Activated CD4-positive, alpha-beta T cell treated with anti-CD3 and anti-CD28 coated beads for 4 hours (primary cell): ENCODE results near the gene HMGB4.

ENCODE experiments used
- DNase-seq, 2 donors: peaks; one replicate each; pipeline ENCODE4 v3.0.0-alpha.2; 2020

HMGB4 gene, protein sequence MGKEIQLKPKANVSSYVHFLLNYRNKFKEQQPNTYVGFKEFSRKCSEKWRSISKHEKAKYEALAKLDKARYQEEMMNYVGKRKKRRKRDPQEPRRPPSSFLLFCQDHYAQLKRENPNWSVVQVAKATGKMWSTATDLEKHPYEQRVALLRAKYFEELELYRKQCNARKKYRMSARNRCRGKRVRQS

DNA sequence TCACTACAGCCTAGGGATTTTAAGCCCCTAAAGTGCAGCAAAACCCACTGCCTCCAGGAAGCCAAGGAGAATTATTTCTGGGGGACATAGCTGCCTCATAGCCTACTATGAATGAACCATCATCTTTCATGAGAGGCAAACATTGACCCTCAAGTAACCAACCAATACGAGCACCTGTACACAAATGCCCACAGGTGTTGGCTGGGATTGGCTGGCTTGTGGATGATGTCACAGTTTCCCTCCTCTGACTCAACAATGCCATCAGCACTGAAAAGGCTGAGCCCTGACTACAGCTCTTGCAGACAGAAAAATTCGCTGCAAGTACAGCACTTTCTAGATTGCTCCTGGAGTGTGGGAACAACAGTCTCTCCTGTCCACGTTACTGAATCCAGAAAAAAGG is at the start of gene HMGB4:
TSS of gene HMGB4 (plus strand) at position 301 of the 400 bp plus-strand sequence. CDS start 113 bp downstream, outside the sequence.
- DNase-seq: no peak

DNA sequence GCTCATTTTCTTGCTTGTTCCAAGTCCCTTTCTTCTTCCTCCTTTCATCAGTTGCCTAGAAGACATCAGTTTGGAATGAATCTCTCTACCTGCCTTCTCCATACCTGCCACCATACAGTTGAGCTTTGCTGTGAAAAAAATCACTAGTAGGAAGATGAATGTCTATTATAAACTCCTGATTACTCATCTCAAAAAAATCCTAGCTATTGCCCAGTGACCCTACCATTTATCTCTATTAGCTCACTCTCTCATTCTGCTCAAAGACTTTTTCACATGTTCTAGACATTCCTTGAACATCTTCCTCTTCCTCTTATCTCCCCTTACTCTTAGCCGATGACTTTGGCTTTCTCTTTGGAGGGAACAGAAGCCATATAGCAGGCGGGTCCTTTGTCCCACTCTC is 49.7 kb upstream of the HMGB4 start:
- no peak for DNase-seq

DNA sequence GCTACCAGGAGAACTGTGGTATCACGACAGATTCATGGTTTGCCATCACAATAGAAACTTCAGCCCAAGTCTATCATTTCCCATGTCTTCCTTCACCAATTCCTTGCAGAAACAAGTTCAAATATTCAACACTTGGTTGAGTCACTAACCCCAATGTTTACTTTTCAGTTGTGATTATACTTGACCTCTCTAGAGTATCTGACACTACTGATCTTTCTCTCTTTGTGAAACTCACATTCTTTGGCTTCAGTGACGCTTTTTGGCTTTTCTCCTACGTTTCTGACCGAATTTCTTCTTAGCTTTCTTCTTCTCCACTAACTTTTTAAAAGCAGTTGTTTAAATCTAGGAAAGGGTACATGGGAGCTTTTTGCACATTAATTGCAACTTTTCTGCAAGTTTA is 48.8 kb upstream of the HMGB4 start:
- no peak for DNase-seq

DNA sequence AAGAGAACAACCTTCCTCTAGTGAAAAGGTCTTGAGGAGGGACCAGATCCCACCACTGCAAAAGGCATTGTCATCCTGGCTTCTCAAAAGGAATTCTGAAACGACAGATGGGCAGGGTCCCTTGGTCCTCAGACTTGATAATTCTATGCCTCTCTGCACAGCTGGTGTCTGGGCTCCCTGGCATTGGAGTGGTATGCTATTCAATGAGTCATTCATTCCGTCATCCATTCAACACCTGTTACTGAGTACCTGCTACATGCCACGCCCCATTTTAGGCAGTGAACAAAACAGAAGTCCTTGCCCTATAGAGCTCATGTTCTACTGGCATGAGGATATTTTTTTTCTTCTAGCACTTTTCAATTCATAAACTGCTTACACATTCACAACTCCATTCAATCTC is 45.8 kb upstream of the HMGB4 start:
- no peak for DNase-seq

DNA sequence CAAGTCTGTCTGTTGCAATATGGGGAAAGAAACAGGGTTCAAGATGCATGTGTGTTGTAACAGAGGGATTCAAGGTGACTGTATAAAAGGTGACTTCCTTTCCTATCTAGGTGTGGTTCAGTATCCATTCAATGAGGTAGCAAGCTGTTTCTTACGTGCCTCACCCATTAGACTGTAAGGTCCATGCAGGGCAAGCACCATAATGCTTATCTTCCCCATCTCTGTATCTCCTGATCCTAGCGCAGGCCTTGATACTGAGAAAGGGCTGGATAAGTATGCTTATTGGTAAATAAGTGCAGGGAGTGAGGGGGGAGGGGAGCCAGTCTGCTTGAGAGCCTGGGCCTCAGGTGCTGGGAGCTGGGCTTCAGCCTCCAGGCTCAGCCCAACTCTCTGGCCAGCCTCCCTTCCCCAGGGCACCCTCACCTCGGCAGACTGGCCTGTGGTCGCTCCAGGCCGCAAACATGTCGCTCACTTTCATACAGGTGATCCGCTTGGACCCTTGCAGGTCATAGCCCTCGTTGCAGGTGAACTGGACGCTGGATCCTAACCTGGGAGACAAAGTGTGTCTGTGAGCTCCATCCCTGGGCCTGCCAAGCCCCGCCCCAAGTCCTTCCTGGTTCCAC is 44.5 kb upstream of the HMGB4 start:
- DNase-seq: no peak

DNA sequence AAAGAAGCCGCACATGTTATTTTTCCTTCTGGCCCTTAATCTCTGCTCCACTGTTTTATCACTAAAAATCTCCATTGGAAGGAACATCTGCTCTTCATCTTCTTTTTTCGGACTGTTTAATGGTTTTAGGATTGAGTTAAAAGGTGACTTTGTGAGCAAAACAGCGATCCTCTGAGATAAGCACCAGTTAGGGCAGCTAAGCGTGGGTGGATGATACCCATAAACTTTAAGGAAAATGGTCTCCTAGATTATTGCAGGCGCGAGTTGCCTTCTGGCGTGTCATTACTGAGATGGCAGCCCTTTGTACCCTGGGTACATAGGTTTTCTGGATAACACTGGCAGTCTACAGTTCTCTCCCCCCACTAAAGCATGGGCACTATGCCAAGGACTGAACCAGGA is 44.0 kb upstream of the HMGB4 start:
- DNase-seq: no peak

DNA sequence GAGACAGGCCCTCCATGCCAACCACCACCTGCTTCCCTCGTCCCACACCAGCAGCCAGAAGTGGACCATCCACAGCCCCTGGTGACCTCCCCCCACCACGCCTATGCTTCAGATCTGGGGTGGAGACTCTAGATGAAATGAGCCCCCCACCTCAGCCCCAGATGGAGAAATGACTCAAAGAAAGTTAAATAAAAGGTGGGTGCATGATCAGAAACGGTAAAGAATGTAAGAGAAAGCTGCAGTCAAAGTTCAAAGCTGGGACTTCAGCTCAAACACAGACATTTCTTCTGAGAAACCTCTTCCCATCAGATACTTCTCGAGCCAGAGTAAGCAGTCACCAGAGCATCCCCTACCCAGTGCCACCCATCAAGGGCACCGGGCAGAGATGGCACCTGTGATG is 43.1 kb upstream of the HMGB4 start:
- DNase-seq: no peak

DNA sequence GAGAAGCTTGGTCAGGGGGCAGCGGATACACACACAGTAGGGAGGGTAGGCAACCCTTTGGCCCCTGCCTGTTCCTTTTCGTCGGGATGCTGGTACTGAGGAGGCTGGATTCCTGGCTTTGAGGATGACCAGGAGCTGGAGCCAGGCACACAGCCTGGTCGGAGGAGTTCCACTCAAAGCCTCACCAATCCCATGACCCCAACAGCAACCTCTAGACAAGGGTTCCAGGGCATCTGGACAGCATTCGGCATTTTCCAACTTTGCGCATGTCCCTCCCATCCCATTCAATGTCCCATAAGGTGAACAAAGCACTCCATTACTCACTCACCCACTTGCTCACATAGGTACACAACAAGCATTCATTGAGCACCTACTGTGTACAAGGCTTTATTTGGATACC is 42.6 kb upstream of the HMGB4 start:
- no peak for DNase-seq

DNA sequence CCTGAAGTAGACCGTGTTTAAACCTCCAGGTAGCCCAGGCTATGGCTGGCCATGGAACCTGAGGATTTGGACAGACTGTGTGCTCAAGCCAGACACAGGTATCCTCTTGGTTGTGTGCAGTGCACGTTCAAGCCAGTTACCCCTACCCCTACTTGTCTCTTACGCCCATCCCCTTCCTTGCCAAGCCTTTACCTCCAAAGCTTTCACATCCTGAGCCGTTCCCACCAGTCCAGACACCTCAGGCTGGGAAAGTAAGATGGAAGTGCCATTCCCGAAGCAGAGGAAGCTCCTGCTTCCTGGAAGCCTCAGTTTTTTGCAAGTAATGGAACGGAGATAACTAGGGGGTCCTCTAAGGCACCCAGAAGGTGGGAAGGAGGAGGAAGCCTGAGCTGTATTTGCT is 41.5 kb upstream of the HMGB4 start:
- DNase-seq: no peak

DNA sequence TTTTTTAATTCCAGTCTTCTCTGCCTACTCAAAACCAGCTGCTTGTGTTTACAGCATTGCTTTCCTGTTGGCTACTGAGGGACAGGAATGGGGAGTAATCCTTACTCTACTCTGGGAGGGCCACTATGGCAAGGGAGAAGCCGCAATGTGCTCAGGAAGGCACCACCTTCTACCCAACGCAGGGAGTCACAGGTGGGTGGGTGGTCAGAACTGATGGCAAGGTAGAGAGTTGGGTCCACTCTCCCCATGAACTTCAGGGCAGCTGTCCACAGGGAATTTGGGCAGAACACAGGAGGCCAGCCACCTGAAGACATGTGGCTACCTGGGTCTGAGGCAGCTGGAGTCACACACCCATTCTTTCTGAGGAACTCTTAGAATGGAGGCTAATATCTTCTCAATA is 40.5 kb upstream of the HMGB4 start:
- DNase-seq: no peak

DNA sequence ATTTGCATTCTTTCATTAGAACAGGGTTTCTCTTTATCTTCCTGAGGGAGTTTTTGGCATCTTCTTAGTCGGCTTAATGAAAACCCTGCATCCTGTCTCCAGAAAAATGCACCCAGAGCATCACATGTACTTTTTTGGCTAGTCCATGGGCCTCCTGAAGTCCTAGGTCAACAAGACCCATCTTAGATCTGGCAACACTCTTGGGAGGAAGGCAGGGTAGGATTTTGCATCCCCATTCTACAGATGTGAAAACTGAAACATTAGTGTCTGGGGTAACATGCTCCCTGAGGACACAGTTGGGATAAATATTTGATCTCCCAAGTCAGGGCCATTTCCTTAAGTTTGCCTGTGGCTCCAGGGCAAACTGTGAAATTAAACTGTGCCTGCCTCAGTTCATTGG is 40.0 kb upstream of the HMGB4 start:
- no peak for DNase-seq

DNA sequence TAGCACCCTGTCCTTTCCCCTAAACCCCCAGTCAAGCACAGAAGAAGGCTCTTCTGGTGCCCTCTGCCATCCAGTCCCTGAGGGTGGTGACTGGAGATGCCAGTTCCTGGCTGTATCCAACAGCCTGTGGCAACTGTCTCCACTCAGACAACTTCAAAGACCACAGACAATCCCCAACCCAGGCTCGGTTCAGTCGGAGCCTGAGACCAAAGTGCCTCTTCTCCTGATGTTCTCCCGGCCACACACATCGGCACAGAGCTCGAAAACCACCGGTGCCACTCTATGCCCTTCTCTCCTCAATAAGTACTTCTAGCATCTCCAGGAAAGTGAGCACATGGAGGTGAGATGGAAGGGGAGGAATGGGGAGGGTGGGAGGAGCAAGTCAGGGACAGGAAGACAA is 39.6 kb upstream of the HMGB4 start:
- no peak for DNase-seq

DNA sequence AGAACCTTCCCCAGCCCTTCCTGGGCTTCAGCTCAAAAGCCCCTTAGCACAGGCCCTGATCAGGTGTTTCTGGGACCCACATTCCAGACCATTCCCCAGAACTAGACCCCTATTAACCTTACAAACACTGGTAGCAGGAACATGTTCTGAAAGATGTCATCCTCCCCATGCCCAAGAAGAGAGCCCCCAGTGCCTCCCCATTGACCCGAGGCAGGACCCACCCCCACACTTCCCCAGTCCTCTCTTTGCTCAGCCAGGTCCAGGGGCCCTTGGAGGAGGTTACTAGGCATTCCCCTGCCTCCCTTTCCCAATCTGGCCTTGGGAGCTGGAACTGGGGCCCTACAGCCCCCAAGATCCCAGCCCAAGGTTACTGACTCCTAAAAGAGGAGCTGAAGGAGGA is 38.9 kb upstream of the HMGB4 start:
- no peak for DNase-seq

DNA sequence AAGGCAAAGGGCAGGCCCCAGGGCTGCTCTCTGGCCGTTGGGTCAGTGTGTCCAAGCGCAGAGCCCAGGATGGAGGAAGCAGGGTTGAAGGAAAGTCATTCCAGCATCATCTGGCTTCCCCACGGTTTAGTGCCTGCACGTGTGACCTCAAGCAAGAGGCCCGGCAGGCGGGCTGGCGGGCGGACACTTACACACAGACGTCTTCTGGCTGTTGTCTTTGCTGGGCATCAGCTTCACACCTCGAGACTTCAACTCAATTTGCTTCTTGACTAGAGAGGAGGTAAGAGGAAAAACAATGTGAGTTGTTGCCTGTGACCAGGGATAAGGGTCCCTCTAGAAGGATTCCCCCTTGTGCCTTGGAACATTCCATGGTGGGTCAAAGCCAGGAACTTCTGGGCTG is 38.4 kb upstream of the HMGB4 start:
- DNase-seq: no peak

DNA sequence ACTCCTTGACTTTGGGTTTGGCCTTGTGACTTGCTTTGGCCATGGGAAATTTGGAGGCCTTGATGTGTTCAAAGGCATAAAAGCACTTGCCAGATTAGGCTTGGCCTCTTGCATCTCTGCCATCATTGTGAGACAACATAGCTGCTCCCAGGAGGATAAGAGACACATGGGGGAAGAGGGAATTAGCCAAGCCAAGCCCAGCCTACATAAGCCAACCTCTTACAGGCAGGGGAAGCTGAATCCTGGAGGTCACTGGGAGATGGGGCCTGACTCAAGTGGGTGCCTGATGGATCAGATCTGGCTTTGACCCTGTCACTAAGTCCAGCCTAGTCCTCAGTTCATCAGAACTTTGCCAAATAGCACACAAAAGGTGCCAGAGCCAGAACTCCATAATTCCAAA is 37.6 kb upstream of the HMGB4 start:
- DNase-seq: no peak

DNA sequence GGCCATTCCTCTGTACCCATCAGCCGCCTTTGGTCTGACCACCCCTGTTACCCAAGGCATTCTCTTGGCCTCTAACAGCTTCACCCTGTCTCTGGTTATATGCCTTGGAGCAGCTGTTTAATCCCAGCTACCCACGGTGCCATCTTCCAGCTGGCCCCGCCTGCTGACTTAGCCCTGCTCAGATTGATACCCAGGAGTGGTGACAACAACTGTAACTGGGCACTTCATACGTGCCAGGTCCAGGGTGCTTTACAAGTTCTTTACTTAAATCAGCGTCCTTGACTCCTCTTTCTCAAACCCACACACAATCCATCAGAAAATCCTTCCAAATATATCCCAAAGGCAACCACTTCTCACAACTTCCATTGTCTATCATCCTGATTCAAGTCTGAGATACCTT is 37.2 kb upstream of the HMGB4 start:
- DNase-seq: no peak

DNA sequence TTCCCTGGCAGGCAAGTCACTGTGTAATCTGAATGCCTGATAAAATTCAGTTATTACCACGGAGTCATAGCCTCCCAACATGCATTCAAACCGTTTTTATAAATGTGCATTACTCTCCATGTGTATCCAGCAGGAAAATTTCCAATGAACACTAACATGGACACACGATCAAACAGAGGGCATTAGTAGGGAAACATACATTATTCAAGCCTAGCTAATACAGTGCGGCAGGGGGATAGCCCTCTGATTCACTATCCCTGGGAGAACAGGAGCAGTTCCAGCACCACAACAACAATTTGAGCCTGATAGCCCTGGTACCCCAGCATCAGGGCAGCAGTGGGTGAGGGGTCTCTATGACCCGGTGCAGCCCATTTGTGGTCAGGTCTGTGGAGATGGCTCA is 35.8 kb upstream of the HMGB4 start:
- no peak for DNase-seq

DNA sequence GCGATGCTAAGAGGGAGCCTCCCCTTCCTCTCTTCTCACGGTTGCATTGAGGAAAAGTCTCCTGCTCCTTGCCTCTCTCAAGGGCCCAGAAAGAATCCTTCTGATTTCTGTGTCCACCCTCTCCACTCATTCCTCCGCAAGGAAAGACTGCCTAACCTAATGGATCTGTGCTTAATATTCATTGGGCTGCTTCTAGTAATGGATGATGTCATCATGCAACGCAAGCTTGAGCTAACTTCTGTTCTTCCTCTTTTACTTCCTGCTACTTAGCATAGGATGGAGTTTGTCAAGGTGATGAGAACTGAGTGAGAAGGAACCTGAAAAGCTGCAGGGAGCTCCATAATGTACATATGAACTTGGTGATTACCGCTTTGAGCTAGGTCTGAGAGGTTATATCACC is 35.2 kb upstream of the HMGB4 start:
- DNase-seq: no peak

DNA sequence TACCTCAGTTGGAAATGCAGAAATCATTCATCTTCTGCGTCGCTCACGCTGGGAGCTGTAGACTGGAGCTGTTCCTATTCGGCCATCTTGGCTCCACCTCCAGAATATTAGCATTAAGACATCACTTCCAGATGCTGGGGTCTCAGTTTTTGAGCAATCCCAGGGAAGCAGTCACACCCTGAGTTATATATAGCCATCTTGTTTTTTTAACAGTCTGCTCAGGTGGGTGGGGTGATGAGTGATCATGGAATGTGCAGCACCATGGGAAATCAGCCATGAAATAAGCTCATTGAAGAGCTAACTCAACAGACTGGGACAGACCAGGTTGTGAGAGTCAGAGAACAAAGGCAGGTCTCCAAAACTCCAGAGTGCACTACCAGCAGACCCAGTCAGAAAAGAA is 27.0 kb upstream of the HMGB4 start:
- DNase-seq: no peak

DNA sequence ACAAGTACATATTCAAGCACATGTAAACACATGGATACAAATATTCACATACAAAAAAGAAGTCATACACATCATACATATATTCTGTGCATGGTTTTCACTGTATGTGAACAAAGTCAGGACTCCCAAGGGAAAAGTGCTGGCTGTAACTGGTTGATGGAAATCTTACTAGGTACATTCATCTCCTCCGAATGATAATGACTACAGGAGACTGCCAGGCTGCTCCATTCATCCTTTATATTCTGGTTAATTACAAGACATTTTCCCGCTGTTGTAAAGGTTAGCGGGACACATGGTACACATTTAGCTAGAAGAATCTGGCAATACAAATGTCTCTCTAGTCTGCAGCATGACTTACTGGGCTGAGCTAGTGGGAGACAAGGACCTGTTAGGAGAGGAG is 26.2 kb upstream of the HMGB4 start:
- no peak for DNase-seq

DNA sequence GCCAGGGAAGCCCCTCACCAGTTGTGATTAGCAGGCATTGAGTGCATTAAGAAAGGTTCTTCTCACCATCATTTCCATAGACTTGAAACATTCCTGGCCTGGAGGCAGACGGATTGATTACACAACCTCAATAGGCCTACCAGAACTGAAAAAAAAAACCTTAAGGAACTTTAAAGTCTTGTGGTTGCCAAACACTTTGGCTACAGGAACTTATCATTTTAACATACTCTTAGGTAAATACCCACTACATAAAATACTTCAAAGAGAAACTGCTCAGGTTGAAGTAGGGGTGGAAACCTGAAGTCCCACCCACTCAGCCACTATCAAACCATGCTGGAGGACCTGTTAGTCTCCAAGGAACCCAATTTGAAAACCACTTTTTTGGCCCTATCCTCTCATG is 22.4 kb upstream of the HMGB4 start:
- no peak for DNase-seq

DNA sequence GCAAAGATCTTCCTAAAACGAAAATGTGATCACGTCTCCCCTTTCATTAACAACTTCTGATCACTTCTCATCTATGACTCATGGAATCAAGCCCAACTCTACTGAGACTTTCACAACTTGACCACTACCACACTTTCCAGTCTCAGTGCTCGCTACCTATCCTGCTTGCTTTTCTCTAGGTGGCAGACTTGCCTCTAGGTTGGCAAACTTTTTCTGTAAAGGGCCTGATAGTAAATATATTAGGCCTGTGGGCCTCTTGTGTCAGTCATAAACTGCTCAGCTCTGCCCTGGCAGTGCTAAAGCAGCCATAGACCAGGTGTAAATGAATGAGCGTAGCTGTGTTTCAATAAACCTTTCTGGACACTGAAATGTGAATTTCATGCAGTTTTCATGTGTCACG is 21.5 kb upstream of the HMGB4 start:
- DNase-seq: no peak

DNA sequence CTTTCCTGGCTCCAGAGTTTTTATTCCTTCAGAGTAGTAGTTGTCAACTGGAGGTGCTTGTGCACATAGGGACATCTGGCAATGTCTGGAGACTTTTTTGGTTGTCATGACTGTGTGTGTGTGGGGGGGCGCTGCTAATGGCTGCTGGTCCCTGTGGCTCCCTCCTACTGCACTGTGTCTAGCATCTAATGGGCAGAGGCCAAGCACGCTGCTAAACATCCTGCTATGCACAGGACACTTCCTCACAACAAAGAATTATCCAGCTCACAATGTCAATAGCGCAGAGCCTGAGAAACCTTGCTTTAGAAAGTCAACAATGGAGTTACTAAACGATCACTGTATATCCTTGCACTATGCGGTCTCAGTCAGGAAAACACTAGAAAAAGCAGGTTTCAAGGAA is 19.7 kb upstream of the HMGB4 start:
- DNase-seq: no peak

DNA sequence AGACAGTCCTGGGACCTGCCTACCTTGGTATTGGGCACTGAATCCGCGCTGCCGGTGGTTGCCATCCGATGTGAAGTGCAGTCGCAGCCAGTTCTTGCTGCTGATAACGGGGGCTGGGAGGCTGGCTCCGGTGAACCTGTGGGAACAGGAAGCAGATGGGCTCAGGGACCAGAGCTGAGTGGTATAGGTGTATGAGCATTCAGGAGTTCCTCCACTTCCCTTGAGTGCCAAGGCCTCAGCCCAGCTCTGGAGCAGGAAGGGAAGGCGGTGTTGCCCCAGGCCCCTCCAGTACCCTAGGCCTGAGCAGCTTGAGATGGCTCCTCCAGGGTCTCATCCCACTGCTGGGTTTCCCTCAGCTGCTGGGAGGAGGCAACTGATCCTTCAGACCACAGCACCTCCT is 17.0 kb upstream of the HMGB4 start:
- DNase-seq: no peak

DNA sequence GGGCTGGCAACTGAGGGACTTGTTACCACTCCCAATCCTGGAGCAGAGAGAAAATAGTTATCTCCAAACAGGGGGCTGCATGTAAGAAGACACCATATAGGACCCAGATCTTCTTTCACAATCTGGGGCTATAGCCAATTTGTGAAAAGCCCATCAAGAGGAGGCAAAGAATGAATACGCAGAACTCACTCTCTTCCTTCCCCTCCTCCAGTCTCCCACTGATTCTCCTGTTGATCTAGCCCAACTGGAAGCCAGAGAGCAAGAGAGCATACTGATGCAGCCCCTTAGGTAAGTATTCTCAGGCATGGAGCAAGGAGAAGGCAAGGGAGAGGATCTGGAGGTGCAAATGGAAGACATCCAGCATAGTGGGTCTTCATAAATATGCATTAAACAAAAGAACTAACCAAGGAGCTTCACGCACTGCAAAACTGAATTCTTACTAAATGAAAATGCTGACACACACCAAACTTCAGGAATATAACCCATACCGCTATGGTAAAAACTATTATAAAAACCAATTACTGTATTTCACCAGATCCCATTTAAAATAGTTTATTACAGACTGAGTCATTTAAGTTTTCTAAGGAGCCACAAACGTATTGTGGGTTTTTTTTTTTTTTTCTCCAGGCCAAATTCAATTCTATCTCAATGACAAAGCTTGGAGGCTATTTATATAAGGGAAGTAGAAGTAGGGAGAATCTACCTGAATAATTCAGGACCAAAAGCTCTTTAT is 15.5 kb upstream of the HMGB4 start:
- no peak for DNase-seq
